HFFc6 (cell line): ENCODE results near the gene DLG2. TPM values are rescaled to one million over a fixed set of nuclear protein-coding genes. Genes with fewer than 3 reads are reported as not detected.

Source experiments
- DNase-seq: peaks from one replicate; pipeline ENCODE4 v3.0.0-alpha.2; 2018
- H3K27ac Mint-ChIP-seq: 2 replicates; pipeline ENCODE4 v1.8.0; 2020; ENCODE audit warnings: mild to moderate bottlenecking, mixed read lengths
- H3K27me3 Mint-ChIP-seq: 2 replicates; pipeline ENCODE4 v1.8.0; 2021; ENCODE audit warnings: mild to moderate bottlenecking, moderate library complexity, mixed read lengths; ENCODE audit not compliant: insufficient read depth
- H3K36me3 Mint-ChIP-seq: 2 replicates; pipeline ENCODE4 v1.8.0; 2021; ENCODE audit warnings: low read depth, mixed read lengths
- H3K4me1 Mint-ChIP-seq: 2 replicates; pipeline ENCODE4 v1.8.0; 2020; ENCODE audit warnings: low read depth, mixed read lengths
- H3K4me3 Mint-ChIP-seq: 2 replicates; pipeline ENCODE4 v1.8.0; 2020; ENCODE audit warnings: mild to moderate bottlenecking, moderate library complexity, mixed read lengths
- H3K9me3 Mint-ChIP-seq: 2 replicates; pipeline ENCODE4 v1.8.0; 2020; ENCODE audit warnings: mild to moderate bottlenecking, mixed read lengths
- CTCF ChIP-seq: fragments of 200-600 bp; sonication (generic); IDR thresholded peaks from 2 replicates; pipeline ENCODE4 v1.5.0; 2021; ENCODE audit warnings: antibody characterized with exemption, mild to moderate bottlenecking
- total RNA-seq, 6 experiments: library from RNA; stranded (reverse); fragmentation: NEBNext Ultra II Directional; extraction: Animal tissue kit (Norgen Biotek cat#: 25700); gene quantifications; 2 replicates in 1 of 6; 3 replicates in 5 of 6; pipeline ENCODE4 v1.2.3, GENCODE V29; 2021

DLG2 gene
- total RNA-seq, 6 experiments from 2014 or later, result 0.39 to 1.00 (median 0.80) TPM; not detected in 1

- H3K27ac Mint-ChIP-seq, result no peak overlapping the region
- no peaks in the 10 kb centered on the region for H3K27me3 Mint-ChIP-seq
- no peaks in the 10 kb centered on the region for H3K36me3 Mint-ChIP-seq
- no peaks in the 10 kb centered on the region for H3K4me1 Mint-ChIP-seq
- no peak overlapping the region for H3K4me3 Mint-ChIP-seq
- TF ChIP-seq CTCF, result no peak
- DNase-seq, result no peak
- peaks cover 18% of the 10 kb centered on the region for H3K9me3 Mint-ChIP-seq
Observed at GRCh38 chr11:84691830-84692229, 935.3 kb downstream of the DLG2 start.

GRCh38 chr11:84687433-84687832 is 939.7 kb downstream of the DLG2 start:
- Mint-ChIP-seq H3K9me3 (peaks cover 36% of the 10 kb centered on the region), H3K27ac (no peak overlapping the region), H3K27me3 (no peaks in the 10 kb centered on the region), H3K4me3 (no peak overlapping the region), H3K4me1 (no peaks in the 10 kb centered on the region), H3K36me3 (no peaks in the 10 kb centered on the region)
- no peak for TF ChIP-seq CTCF
- DNase-seq, result no peak

GRCh38 chr11:84686716-84687115 is 940.4 kb downstream of the DLG2 start:
- DNase-seq, result no peak
- Mint-ChIP-seq H3K27ac (no peak overlapping the region), H3K9me3 (peaks cover 36% of the 10 kb centered on the region), H3K4me1 (no peaks in the 10 kb centered on the region), H3K36me3 (no peaks in the 10 kb centered on the region), H3K27me3 (no peaks in the 10 kb centered on the region), H3K4me3 (no peak overlapping the region)
- no peak for TF ChIP-seq CTCF

- Mint-ChIP-seq H3K27ac (no peak overlapping the region), H3K36me3 (no peaks in the 10 kb centered on the region), H3K4me3 (no peak overlapping the region), H3K27me3 (no peaks in the 10 kb centered on the region), H3K9me3 (peaks cover 36% of the 10 kb centered on the region), H3K4me1 (no peaks in the 10 kb centered on the region)
- TF ChIP-seq CTCF, result no peak
- DNase-seq, result no peak
Observed at GRCh38 chr11:84685976-84686375, 941.2 kb downstream of the DLG2 start.

- TF ChIP-seq CTCF, result no peak
- Mint-ChIP-seq H3K9me3 (peaks cover 36% of the 10 kb centered on the region), H3K27ac (no peak overlapping the region), H3K4me3 (no peak overlapping the region), H3K36me3 (no peaks in the 10 kb centered on the region), H3K27me3 (no peaks in the 10 kb centered on the region), H3K4me1 (no peaks in the 10 kb centered on the region)
- no peak for DNase-seq
Observed at GRCh38 chr11:84685149-84685548, 942.0 kb downstream of the DLG2 start.

- H3K36me3 Mint-ChIP-seq, result no peaks in the 10 kb centered on the region
- TF ChIP-seq CTCF, result no peak
- no peak for DNase-seq
- H3K27ac Mint-ChIP-seq, result no peak overlapping the region
- no peaks in the 10 kb centered on the region for H3K27me3 Mint-ChIP-seq
- H3K4me3 Mint-ChIP-seq, result no peak overlapping the region
- no peaks in the 10 kb centered on the region for H3K4me1 Mint-ChIP-seq
- H3K9me3 Mint-ChIP-seq, result peaks cover 24% of the 10 kb centered on the region
Observed at GRCh38 chr11:84681456-84681855, 945.7 kb downstream of the DLG2 start.
